Fibroblast of pulmonary artery (primary cell): Measurements from ENCODE around the gene PLXNB1.

Experiments used
- DNase-seq: peaks from one replicate; pipeline ENCODE4 v3.0.0-alpha.2; 2010; ENCODE audit warnings: low read depth
- H3K4me3 ChIP-seq: replicated peaks from 2 replicates; pipeline ENCODE4 v1.5.1; 2011; ENCODE audit warnings: low read depth, mild to moderate bottlenecking, control low read depth, low read length, moderate library complexity
- CTCF ChIP-seq: IDR thresholded peaks from 2 replicates; pipeline ENCODE4 v1.5.1; 2011; ENCODE audit warnings: mild to moderate bottlenecking, control low read depth, low read length, inconsistent platforms; ENCODE audit errors: missing control alignments

Gene PLXNB1

GRCh38 chr3:48418651-48419050 is 11.2 kb downstream of the PLXNB1 start:
- H3K4me3 ChIP-seq = no peak overlapping the region
- TF ChIP-seq CTCF = no peak

GRCh38 chr3:48418140-48418539 is 11.7 kb downstream of the PLXNB1 start:
- H3K4me3 ChIP-seq = no peak overlapping the region
- DNase-seq = no peak
- no peak for TF ChIP-seq CTCF

More at GRCh38 chr3:48418651-48419050, 11.2 kb downstream of the PLXNB1 start:
- DNase-seq = no peak

- no peak for DNase-seq
- TF ChIP-seq CTCF = no peak
- H3K4me3 ChIP-seq = no peak overlapping the region
These were observed 12.3 kb downstream of the PLXNB1 start for GRCh38 chr3:48417529-48418108.

- no peak for TF ChIP-seq CTCF
- DNase-seq = no peak
- no peak overlapping the region for H3K4me3 ChIP-seq
These were observed 13.3 kb downstream of the PLXNB1 start for GRCh38 chr3:48416546-48416945.

- DNase-seq = no peak
- H3K4me3 ChIP-seq = no peak overlapping the region
- TF ChIP-seq CTCF = no peak
These were observed 13.8 kb downstream of the PLXNB1 start for GRCh38 chr3:48416091-48416505.

GRCh38 chr3:48415251-48415953 is 14.5 kb downstream of the PLXNB1 start:
- no peak overlapping the region for H3K4me3 ChIP-seq
- no peak for TF ChIP-seq CTCF
- DNase-seq = no peak
